Fibroblast of skin of left quadriceps (primary cell): ENCODE results near the gene TBC1D5.
A peak's percentile ranks its signal among the peaks of the same experiment; 100 is the strongest.
"Not testable (repeated sequence)": the region's sequence is repeated elsewhere in the genome, so short reads cannot be mapped to it uniquely, and the experiment has no call there.

Experiments used
- DNase-seq, 2 experiments: peaks; one replicate each; pipeline ENCODE4 v3.0.0-alpha.2; 2013; ENCODE audit warnings: low read depth in 2 of 2

The TBC1D5 gene

GRCh38 chr3:17742102-17742879 is at the start of gene TBC1D5:
TSS of gene TBC1D5 (minus strand) at chr3:17742631. CDS start at chr3:17508570, 234,061 bp downstream.
- peak; percentile 96 to 98 for DNase-seq

GRCh38 chr3:17783426-17783825 is 41.0 kb upstream of the TBC1D5 start:
- DNase-seq: no peak

- no peak for DNase-seq
Measured at GRCh38 chr3:17782751-17783150, 40.3 kb upstream of the TBC1D5 start.

GRCh38 chr3:17780369-17780768 is 37.9 kb upstream of the TBC1D5 start:
- not testable (repeated sequence) for DNase-seq

- DNase-seq: not testable (repeated sequence)
Measured at GRCh38 chr3:17779304-17780250, 37.1 kb upstream of the TBC1D5 start.

- DNase-seq: not testable (repeated sequence)
Measured at GRCh38 chr3:17777326-17777725, 34.9 kb upstream of the TBC1D5 start.

GRCh38 chr3:17775073-17775472 is 32.6 kb upstream of the TBC1D5 start:
- DNase-seq: no peak

GRCh38 chr3:17774180-17774910 is 31.9 kb upstream of the TBC1D5 start:
- DNase-seq: not testable (repeated sequence)

- DNase-seq: no peak
Measured at GRCh38 chr3:17772556-17772955, 30.1 kb upstream of the TBC1D5 start.

- DNase-seq: no peak
Measured at GRCh38 chr3:17771177-17772017, 29.0 kb upstream of the TBC1D5 start.

- no peak for DNase-seq
Measured at GRCh38 chr3:17770682-17771081, 28.3 kb upstream of the TBC1D5 start.

- no peak for DNase-seq
Measured at GRCh38 chr3:17765819-17766472, 23.5 kb upstream of the TBC1D5 start.

GRCh38 chr3:17761563-17761962 is 19.1 kb upstream of the TBC1D5 start:
- no peak for DNase-seq

GRCh38 chr3:17759901-17760300 is 17.5 kb upstream of the TBC1D5 start:
- no peak for DNase-seq

GRCh38 chr3:17755836-17756235 is 13.4 kb upstream of the TBC1D5 start:
- DNase-seq: no peak

- no peak for DNase-seq
Measured at GRCh38 chr3:17753632-17753992, 11.2 kb upstream of the TBC1D5 start.

GRCh38 chr3:17752876-17753631 is 10.6 kb upstream of the TBC1D5 start:
- no peak for DNase-seq

- peak; percentile 17 to 20 for DNase-seq
Measured at GRCh38 chr3:17752436-17752835, 10.0 kb upstream of the TBC1D5 start.

- DNase-seq: no peak
Measured at GRCh38 chr3:17749705-17750293, 7.4 kb upstream of the TBC1D5 start.
